GM20000 (cell line): ENCODE measurements around the gene COL15A1.

Experiments
- DNase-seq: peaks from one replicate; pipeline ENCODE4 v3.0.0; 2012; ENCODE audit warnings: low spot score
- CTCF ChIP-seq: IDR thresholded peaks from 2 replicates; pipeline ENCODE4 v1.5.1; 2012; ENCODE audit warnings: mild to moderate bottlenecking, control low read depth; ENCODE audit errors: extremely low read depth, missing control alignments

The COL15A1 gene

GRCh38 chr9:99114049-99114440 lies 170.3 kb downstream of the COL15A1 start:
- no peak for DNase-seq
- no peak for TF ChIP-seq CTCF

- DNase-seq: no peak
- TF ChIP-seq CTCF: no peak
Measured at GRCh38 chr9:99114846-99115500, 171.3 kb downstream of the COL15A1 start.

- no peak for DNase-seq
- no peak for TF ChIP-seq CTCF
Measured at GRCh38 chr9:99116003-99116411, 172.3 kb downstream of the COL15A1 start.

GRCh38 chr9:99118782-99119466 lies 175.2 kb downstream of the COL15A1 start:
- DNase-seq: peak; percentile 51
- TF ChIP-seq CTCF: no peak

- no peak for DNase-seq
- TF ChIP-seq CTCF: no peak
Measured at GRCh38 chr9:99119976-99120655, 176.4 kb downstream of the COL15A1 start.
